GM12875 (cell line): ENCODE measurements around the gene RHBDL2.
"Not testable (repeated sequence)": the region's sequence is repeated elsewhere in the genome, so short reads cannot be mapped to it uniquely, and the experiment has no call there.

Experiments
- H3K4me3 ChIP-seq: one replicate; pipeline ENCODE4 v1.5.1; 2011; ENCODE audit warnings: low read depth, low read length, control low read depth
- CTCF ChIP-seq: IDR thresholded peaks from 2 replicates; pipeline ENCODE4 v1.5.1; 2011; ENCODE audit warnings: low read depth, mild to moderate bottlenecking, control low read depth, inconsistent platforms, low read length, moderate library complexity, borderline replicate concordance; ENCODE audit not compliant: insufficient read depth

Gene RHBDL2

GRCh38 chr1:38859561-38860453, 81.8 kb downstream of the RHBDL2 start, which contains the start of gene RRAGC:
Gene RRAGC (minus strand): TSS chr1:38859772. CDS start chr1:38859646, 126 bp downstream.
- TF ChIP-seq CTCF = no peak
- H3K4me3 ChIP-seq = peak within 1 kb of the TSS; percentile 77

- peak overlapping the region; percentile 77 for H3K4me3 ChIP-seq
- TF ChIP-seq CTCF = no peak
Observed at GRCh38 chr1:38858833-38859560, 82.6 kb downstream of the RHBDL2 start.

GRCh38 chr1:38852780-38853179, 88.8 kb downstream of the RHBDL2 start:
- H3K4me3 ChIP-seq = no peak overlapping the region
- no peak for TF ChIP-seq CTCF

GRCh38 chr1:38848071-38848470, 93.6 kb downstream of the RHBDL2 start:
- no peak overlapping the region for H3K4me3 ChIP-seq
- no peak for TF ChIP-seq CTCF

- no peak overlapping the region for H3K4me3 ChIP-seq
- no peak for TF ChIP-seq CTCF
Observed at GRCh38 chr1:38846210-38846609, 95.4 kb downstream of the RHBDL2 start.

- not testable (repeated sequence) for H3K4me3 ChIP-seq
Observed at GRCh38 chr1:38845088-38845487, 96.5 kb downstream of the RHBDL2 start.

GRCh38 chr1:38840281-38840680, 101.3 kb downstream of the RHBDL2 start:
- TF ChIP-seq CTCF = no peak
- H3K4me3 ChIP-seq = no peak overlapping the region
